Measurements from ENCODE around the gene TLNRD1.

TLNRD1 gene

GRCh38 chr15:80997692-80998091 is 3.0 kb upstream of the TLNRD1 start:
- no peak overlapping the region for H3K27ac ChIP-seq
- no peak for TF ChIP-seq CTCF (conservative IDR thresholded peaks at IDR 0.05)

GRCh38 chr15:80998251-80998650 is 2.5 kb upstream of the TLNRD1 start:
- no peak for TF ChIP-seq CTCF (conservative IDR thresholded peaks at IDR 0.05)
- peak overlapping the region; percentile 99; the same call in 1 of the 2 replicates for H3K27ac ChIP-seq

GRCh38 chr15:80999623-81000036 is 1.1 kb upstream of the TLNRD1 start:
- no peak for TF ChIP-seq CTCF (conservative IDR thresholded peaks at IDR 0.05)
- peak overlapping the region; percentile 99 for H3K27ac ChIP-seq

- TF ChIP-seq CTCF (conservative IDR thresholded peaks at IDR 0.05): no peak
- peak overlapping the region; percentile 99 for H3K27ac ChIP-seq
Observed at GRCh38 chr15:81000144-81000623, 539 bp upstream of the TLNRD1 start.

GRCh38 chr15:81001152-81002008 is 657 bp downstream of the TLNRD1 start:
- H3K27ac ChIP-seq: peak overlapping the region; percentile 99
- no peak for TF ChIP-seq CTCF (conservative IDR thresholded peaks at IDR 0.05)

GRCh38 chr15:81002009-81002330 is 1.2 kb downstream of the TLNRD1 start:
- TF ChIP-seq CTCF (conservative IDR thresholded peaks at IDR 0.05): no peak
- H3K27ac ChIP-seq: peak overlapping the region; percentile 99

GRCh38 chr15:81002331-81003096 is 1.8 kb downstream of the TLNRD1 start:
- peak overlapping the region; percentile 99 for H3K27ac ChIP-seq
- TF ChIP-seq CTCF (conservative IDR thresholded peaks at IDR 0.05): no peak
